Prostate gland (tissue), 2 donors: ENCODE measurements around the gene TBC1D2. TPM values are rescaled to one million over a fixed set of nuclear protein-coding genes. Genes with fewer than 3 reads are reported as not detected.

ENCODE experiments used
- DNase-seq: peaks from one replicate; pipeline ENCODE4 v3.0.0-alpha.2; 2019; ENCODE audit warnings: low spot score
- H3K27ac ChIP-seq, 2 donors: fragments of 200-600 bp; sonication (generic); 2 replicates each; pipeline ENCODE4 v1.5.1; 2017 to 2019
- H3K27me3 ChIP-seq: fragments of 200-600 bp; sonication (generic); replicated peaks from 2 replicates; pipeline ENCODE4 v1.5.1; 2019; ENCODE audit not compliant: insufficient read depth
- H3K36me3 ChIP-seq, 2 donors: fragments of 200-600 bp; sonication (generic); 1 replicate in 1 of 2; 2 replicates in 1 of 2; pipeline versions ENCODE4 v1.5.1 to v1.8.1; 2017 to 2019
- H3K4me1 ChIP-seq: fragments of 200-600 bp; sonication (generic); replicated peaks from 2 replicates; pipeline ENCODE4 v1.5.1; 2019
- H3K4me3 ChIP-seq, 2 donors: fragments of 200-600 bp; sonication (generic); 2 replicates each; pipeline ENCODE4 v1.5.1; 2017 to 2019
- H3K9me3 ChIP-seq: fragments of 200-600 bp; sonication (generic); 2 replicates; pipeline ENCODE4 v1.5.1; 2017
- POLR2A ChIP-seq: fragments of 450-650 bp; IDR thresholded peaks from one replicate; pipeline ENCODE4 v1.6.1; 2016; ENCODE audit warnings: antibody characterized with exemption, mild to moderate bottlenecking
- POLR2AphosphoS5 ChIP-seq: sonication (generic); formaldehyde crosslinking; IDR thresholded peaks from one replicate; pipeline ENCODE4 v1.6.1; 2017; ENCODE audit warnings: antibody characterized with exemption
- WGBS: methylation state at CpG from one replicate; pipeline ENCODE4 v1.1.5; 2018; 5-methylcytosine and 5-hydroxymethylcytosine counted together
- intact Hi-C: fragments of 100-400 bp; cut with DNase I; formaldehyde crosslinking; loops from one replicate; pipeline ENCODE4 v1.14.2; 2022
- total RNA-seq, 2 donors: library from RNA; depleted of rRNA; stranded (reverse); fragments of >200 nt; gene quantifications; one replicate each; pipeline ENCODE4 v1.1.0, GENCODE V29; 2016
- TF ChIP-seq, protein P1 (sequence below), 4 experiments: fragments of 200-600 bp in 2 of 4; fragments of 450-650 bp in 2 of 4; sonication (generic) in 2 of 4; IDR thresholded peaks; 1 replicate in 3 of 4; 2 replicates in 1 of 4; pipeline ENCODE4 v1.5.1; 2016 to 2019; ENCODE audit warnings: antibody characterized with exemption in 4 of 4, mild to moderate bottlenecking in 2 of 4, moderate library complexity in 2 of 4

Gene TBC1D2
- total RNA-seq, 2 donors from 2014 or later, result 18.4 to 18.8 TPM

DNA sequence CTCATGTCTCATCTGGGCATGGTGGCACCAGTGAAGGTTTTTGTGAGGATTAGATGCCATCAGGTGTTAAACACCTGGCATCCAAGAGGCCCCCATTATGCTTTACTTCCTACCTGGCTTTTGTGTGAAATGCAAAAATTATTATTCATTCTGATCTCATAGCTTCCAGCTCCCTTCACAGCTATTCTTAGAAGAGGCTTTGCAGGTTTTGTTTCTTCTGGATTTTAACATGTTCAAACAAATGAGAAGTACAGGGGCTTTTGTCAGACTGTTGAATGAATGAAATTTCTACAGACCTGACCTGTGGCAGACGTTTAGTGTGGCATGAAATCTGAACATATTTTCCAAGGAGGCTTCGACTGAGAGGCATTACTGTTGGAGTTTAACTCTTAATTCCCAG is 48.7 kb downstream of the TBC1D2 start:
- Histone ChIP-seq H3K27ac (no peak overlapping the region), H3K4me3 (no peak overlapping the region), H3K27me3 (no peaks in the 10 kb centered on the region), H3K36me3 (no peaks in the 10 kb centered on the region), H3K4me1 (no peaks in the 10 kb centered on the region), H3K9me3 (no peaks in the 10 kb centered on the region)
- WGBS, result 11% methylated on average over 2 of the region's 2 CpGs
- no peak for DNase-seq
- intact Hi-C loops, result no loop called here
- TF ChIP-seq POLR2A, result no peak

DNA sequence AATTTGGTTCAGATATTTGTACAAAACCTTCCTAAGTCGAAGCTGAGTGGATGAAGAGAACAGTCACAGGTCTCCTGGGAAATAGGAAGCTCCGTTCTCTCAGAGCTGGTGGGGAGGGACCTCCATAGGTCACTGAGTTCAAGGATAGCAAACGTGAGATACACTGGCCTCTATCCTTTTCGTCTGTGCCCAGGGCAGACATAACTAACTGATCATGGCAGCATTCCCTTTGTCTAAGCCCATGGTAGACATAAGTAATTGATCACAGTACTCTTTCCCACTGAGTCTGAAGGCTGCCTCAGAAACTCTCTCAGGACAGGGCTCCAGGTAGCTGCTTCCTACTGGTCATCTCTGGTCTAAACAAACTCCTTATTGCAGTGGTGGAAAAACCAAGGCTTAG is 50.8 kb downstream of the TBC1D2 start:
- Histone ChIP-seq H3K36me3 (no peaks in the 10 kb centered on the region), H3K27ac (no peak overlapping the region), H3K9me3 (no peaks in the 10 kb centered on the region), H3K4me3 (no peak overlapping the region), H3K27me3 (no peaks in the 10 kb centered on the region), H3K4me1 (no peaks in the 10 kb centered on the region)
- 81% methylated on average over 4 of the region's 4 CpGs for WGBS
- no peak for DNase-seq
- TF ChIP-seq, protein P1, sequence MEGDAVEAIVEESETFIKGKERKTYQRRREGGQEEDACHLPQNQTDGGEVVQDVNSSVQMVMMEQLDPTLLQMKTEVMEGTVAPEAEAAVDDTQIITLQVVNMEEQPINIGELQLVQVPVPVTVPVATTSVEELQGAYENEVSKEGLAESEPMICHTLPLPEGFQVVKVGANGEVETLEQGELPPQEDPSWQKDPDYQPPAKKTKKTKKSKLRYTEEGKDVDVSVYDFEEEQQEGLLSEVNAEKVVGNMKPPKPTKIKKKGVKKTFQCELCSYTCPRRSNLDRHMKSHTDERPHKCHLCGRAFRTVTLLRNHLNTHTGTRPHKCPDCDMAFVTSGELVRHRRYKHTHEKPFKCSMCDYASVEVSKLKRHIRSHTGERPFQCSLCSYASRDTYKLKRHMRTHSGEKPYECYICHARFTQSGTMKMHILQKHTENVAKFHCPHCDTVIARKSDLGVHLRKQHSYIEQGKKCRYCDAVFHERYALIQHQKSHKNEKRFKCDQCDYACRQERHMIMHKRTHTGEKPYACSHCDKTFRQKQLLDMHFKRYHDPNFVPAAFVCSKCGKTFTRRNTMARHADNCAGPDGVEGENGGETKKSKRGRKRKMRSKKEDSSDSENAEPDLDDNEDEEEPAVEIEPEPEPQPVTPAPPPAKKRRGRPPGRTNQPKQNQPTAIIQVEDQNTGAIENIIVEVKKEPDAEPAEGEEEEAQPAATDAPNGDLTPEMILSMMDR (IDR thresholded peaks at IDR 0.05), result no peak
- no peak for TF ChIP-seq POLR2AphosphoS5
- no peak for TF ChIP-seq POLR2A
- intact Hi-C loops, result loop anchor here (1.0 kb wide), 1 partner anchor 58 kb away; no protein-coding TSS in a partner anchor

DNA sequence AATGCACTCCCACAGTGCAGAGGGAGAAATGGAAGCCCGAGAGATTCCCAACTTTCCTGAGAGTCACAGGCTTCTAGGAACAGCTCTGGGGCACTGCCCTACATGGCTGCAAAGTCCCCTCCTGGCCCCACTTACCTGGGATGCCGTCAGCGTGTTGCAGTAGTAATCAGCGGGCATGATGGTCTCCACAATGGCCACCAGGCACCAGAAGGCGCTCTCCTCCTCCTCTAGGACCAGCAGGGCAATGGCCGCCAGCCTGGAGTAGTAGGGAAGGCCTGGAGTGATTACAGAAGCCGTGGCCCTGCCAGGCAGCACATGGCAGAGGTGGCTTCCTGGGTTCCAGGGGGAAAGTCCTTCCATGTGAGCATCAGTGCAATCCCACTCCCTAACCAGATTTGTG is 52.3 kb downstream of the TBC1D2 start:
- no peaks in the 10 kb centered on the region for H3K36me3 ChIP-seq

DNA sequence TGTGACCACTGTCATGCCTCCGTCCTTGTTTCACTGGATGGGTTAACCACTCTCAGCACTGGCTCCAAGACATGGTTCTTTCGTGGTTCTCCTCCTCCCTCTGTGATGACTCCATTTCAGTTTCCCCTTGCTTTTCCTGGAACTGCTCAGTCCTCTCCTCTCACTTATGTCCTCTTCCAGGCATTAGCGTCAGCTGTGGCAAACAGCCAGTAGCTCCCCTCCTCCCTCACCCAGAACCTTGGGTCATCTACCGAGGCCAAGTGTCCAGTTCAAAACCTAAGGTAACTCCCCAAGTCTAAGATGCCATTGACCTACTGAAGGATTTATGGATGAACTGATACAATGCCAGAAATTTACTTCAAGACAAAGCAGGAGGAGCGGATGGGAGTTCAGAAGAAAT is 53.2 kb downstream of the TBC1D2 start:
- no peak overlapping the region for H3K4me3 ChIP-seq
- no peaks in the 10 kb centered on the region for H3K4me1 ChIP-seq
- no peak for TF ChIP-seq POLR2AphosphoS5
- TF ChIP-seq, protein P1 (IDR thresholded peaks at IDR 0.05), result no peak
- no peak for TF ChIP-seq POLR2A
- no peaks in the 10 kb centered on the region for H3K36me3 ChIP-seq
- H3K27ac ChIP-seq, result no peak overlapping the region
- no peaks in the 10 kb centered on the region for H3K9me3 ChIP-seq
- intact Hi-C loops, result no loop called here
- DNase-seq, result no peak
- WGBS, result 75% methylated on average over 5 of the region's 5 CpGs
- no peaks in the 10 kb centered on the region for H3K27me3 ChIP-seq

More for the DNA sequence above, 52.3 kb downstream of the TBC1D2 start:
- H3K27me3 ChIP-seq, result no peaks in the 10 kb centered on the region
- intact Hi-C loops, result no loop called here
- no peaks in the 10 kb centered on the region for H3K4me1 ChIP-seq
- no peak for DNase-seq
- no peaks in the 10 kb centered on the region for H3K9me3 ChIP-seq
- TF ChIP-seq, protein P1 (IDR thresholded peaks at IDR 0.05), result no peak
- TF ChIP-seq POLR2AphosphoS5, result no peak
- no peak for TF ChIP-seq POLR2A
- WGBS, result 80% methylated on average over 7 of the region's 7 CpGs
- H3K27ac ChIP-seq, result no peak overlapping the region
- H3K4me3 ChIP-seq, result no peak overlapping the region

DNA sequence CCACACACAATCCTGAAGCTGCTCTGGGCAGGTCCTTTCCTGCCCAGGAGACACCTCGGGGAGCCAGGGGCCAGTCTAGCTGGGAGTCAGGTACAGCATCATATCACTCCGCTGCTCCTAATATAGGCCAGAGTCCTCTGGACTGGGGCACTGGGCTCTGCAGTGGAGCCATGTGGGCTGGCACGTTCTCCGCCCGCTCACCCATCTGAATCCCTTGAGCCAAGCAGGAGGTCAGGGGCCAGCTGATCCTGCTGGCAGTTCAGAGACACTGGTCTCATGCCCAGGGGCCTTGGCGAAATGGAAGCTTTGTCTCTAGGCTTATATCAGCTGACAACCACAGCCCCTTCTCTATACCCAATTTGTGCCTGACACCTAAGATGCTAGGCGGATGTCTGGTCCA is 53.7 kb downstream of the TBC1D2 start:
- 86% methylated on average over 7 of the region's 7 CpGs for WGBS
- no peaks in the 10 kb centered on the region for H3K4me1 ChIP-seq
- H3K4me3 ChIP-seq, result no peak overlapping the region
- intact Hi-C loops, result no loop called here
- H3K27me3 ChIP-seq, result no peaks in the 10 kb centered on the region
- no peaks in the 10 kb centered on the region for H3K36me3 ChIP-seq
- no peaks in the 10 kb centered on the region for H3K9me3 ChIP-seq
- TF ChIP-seq POLR2A, result no peak
- TF ChIP-seq, protein P1 (IDR thresholded peaks at IDR 0.05), result no peak
- TF ChIP-seq POLR2AphosphoS5, result no peak
- no peak for DNase-seq
- H3K27ac ChIP-seq, result no peak overlapping the region
